Neuronal stem cell (in vitro differentiated cells): ENCODE measurements around the gene AGAP1.

Experiments used
- DNase-seq: peaks from one replicate; pipeline ENCODE4 v3.0.0-alpha.2; 2013; ENCODE audit warnings: low spot score
- H2AFZ ChIP-seq: one replicate; pipeline ENCODE4 v1.6.1; 2013; ENCODE audit warnings: mild to moderate bottlenecking, low read length, inconsistent platforms
- H2AK5ac ChIP-seq: 2 replicates; pipeline ENCODE4 v1.6.1; 2013; ENCODE audit warnings: low read depth, mild to moderate bottlenecking, inconsistent platforms, low read length, moderate library complexity, mixed read lengths
- H2BK120ac ChIP-seq: 2 replicates; pipeline ENCODE4 v1.6.1; 2013; ENCODE audit warnings: low read depth, mild to moderate bottlenecking, inconsistent platforms, low read length, moderate library complexity, mixed read lengths
- H2BK12ac ChIP-seq: one replicate; pipeline ENCODE4 v1.6.1; 2013; ENCODE audit warnings: low read length, inconsistent platforms
- H2BK15ac ChIP-seq: 2 replicates; pipeline ENCODE4 v1.6.1; 2013; ENCODE audit warnings: mild to moderate bottlenecking, low read length, inconsistent platforms, mixed read lengths
- H2BK5ac ChIP-seq: one replicate; pipeline ENCODE4 v1.6.1; 2013; ENCODE audit warnings: inconsistent platforms, mild to moderate bottlenecking, low read length, moderate library complexity
- H3K14ac ChIP-seq: one replicate; pipeline ENCODE4 v1.6.1; 2013; ENCODE audit warnings: low read length, inconsistent platforms
- H3K18ac ChIP-seq: 2 replicates; pipeline ENCODE4 v1.6.1; 2013; ENCODE audit warnings: low read length, inconsistent platforms
- H3K23ac ChIP-seq: 2 replicates; pipeline ENCODE4 v1.6.1; 2013; ENCODE audit warnings: low read depth, mild to moderate bottlenecking, mixed read lengths, low read length, inconsistent platforms; ENCODE audit not compliant: poor library complexity
- H3K27ac ChIP-seq: replicated peaks from 3 replicates; pipeline ENCODE4 v1.5.1; 2013; ENCODE audit warnings: low read length, inconsistent platforms
- H3K27me3 ChIP-seq, 3 experiments: 2 replicates each; pipeline ENCODE4 v1.6.1; 2013; ENCODE audit warnings: low read length in 3 of 3, mild to moderate bottlenecking in 2 of 3, inconsistent platforms in 1 of 3, low read depth in 1 of 3, mixed read lengths in 1 of 3, moderate library complexity in 1 of 3; ENCODE audit not compliant: control insufficient read depth in 3 of 3, insufficient read depth in 3 of 3
- H3K36me3 ChIP-seq, 2 donors: replicated peaks in 1 of 2; 2 replicates each; pipeline ENCODE4 v1.6.1; 2013; ENCODE audit warnings: low read length in 2 of 2; ENCODE audit not compliant: control insufficient read depth in 2 of 2, insufficient read depth in 2 of 2
- H3K4ac ChIP-seq: 2 replicates; pipeline ENCODE4 v1.6.1; 2013; ENCODE audit warnings: inconsistent platforms, mild to moderate bottlenecking, low read length, moderate library complexity
- H3K4me1 ChIP-seq, 2 donors: 1 replicate in 1 of 2; 2 replicates in 1 of 2; pipeline ENCODE4 v1.6.1; 2013; ENCODE audit warnings: low read length in 2 of 2, low read depth in 1 of 2; ENCODE audit not compliant: control insufficient read depth in 2 of 2, insufficient read depth in 1 of 2
- H3K4me2 ChIP-seq: one replicate; pipeline ENCODE4 v1.6.1; 2013; ENCODE audit warnings: mild to moderate bottlenecking, low read length, inconsistent platforms; ENCODE audit not compliant: insufficient read depth, poor library complexity, severe bottlenecking
- H3K4me3 ChIP-seq, 2 donors: 2 replicates each; pipeline ENCODE4 v1.5.1; 2013; ENCODE audit warnings: low read length in 2 of 2, mild to moderate bottlenecking in 2 of 2, inconsistent platforms in 1 of 2, moderate library complexity in 1 of 2
- H3K79me1 ChIP-seq: one replicate; pipeline ENCODE4 v1.6.1; 2013; ENCODE audit warnings: low read depth, mild to moderate bottlenecking, inconsistent platforms, low read length, moderate library complexity
- H3K9ac ChIP-seq: one replicate; pipeline ENCODE4 v1.6.1; 2013; ENCODE audit warnings: mild to moderate bottlenecking, low read depth, low read length, inconsistent platforms; ENCODE audit not compliant: poor library complexity
- H3K9me3 ChIP-seq, 2 donors: replicated peaks in 1 of 2; 2 replicates each; pipeline versions ENCODE3 to v1.6.1; 2013; ENCODE audit warnings: low read length in 2 of 2, mild to moderate bottlenecking in 2 of 2, inconsistent platforms in 1 of 2, low read depth in 1 of 2, mixed read lengths in 1 of 2, moderate library complexity in 1 of 2; ENCODE audit not compliant: control insufficient read depth in 2 of 2, insufficient read depth in 1 of 2
- H4K8ac ChIP-seq: one replicate; pipeline ENCODE4 v1.6.1; 2013; ENCODE audit warnings: low read depth, mild to moderate bottlenecking, inconsistent platforms, low read length, moderate library complexity
- H4K91ac ChIP-seq: one replicate; pipeline ENCODE4 v1.6.1; 2013; ENCODE audit warnings: low read length, low read depth, mild to moderate bottlenecking, inconsistent platforms; ENCODE audit not compliant: poor library complexity
- WGBS, 2 donors: extraction: QIAGEN DNeasy Blood & Tissue Kit; methylation state at CpG; one replicate each; pipeline ENCODE4 v1.1.7; 2013; ENCODE audit warnings: missing lambda C conversion rate in 2 of 2, mixed read lengths in 1 of 2; ENCODE audit not compliant: insufficient read length in 2 of 2, insufficient replicate concordance in 1 of 2; ENCODE audit errors: extremely low coverage in 2 of 2; 5-methylcytosine and 5-hydroxymethylcytosine counted together

Gene AGAP1

GRCh38 chr2:235579128-235579527 is 85.3 kb downstream of the AGAP1 start:
- H3K4ac ChIP-seq: no peak overlapping the region
- WGBS, 2 donors: no CpG with 5 or more reads among the region's 9 CpGs
- no peak overlapping the region for H2BK120ac ChIP-seq
- H3K36me3 ChIP-seq: no peaks in the 10 kb centered on the region
- no peak overlapping the region for H3K18ac ChIP-seq
- H3K9ac ChIP-seq: no peak overlapping the region
- H3K4me1 ChIP-seq: peaks cover 23 to 26% of the 10 kb centered on the region in 2 donors
- H2BK12ac ChIP-seq: no peak overlapping the region
- no peak overlapping the region for H2BK15ac ChIP-seq
- H2AFZ ChIP-seq: no peak overlapping the region
- H3K4me2 ChIP-seq: no peak overlapping the region
- H3K27me3 ChIP-seq: no peaks in the 10 kb centered on the region
- H3K79me1 ChIP-seq: peaks cover 8% of the 10 kb centered on the region
- no peak overlapping the region for H4K91ac ChIP-seq
- no peak overlapping the region for H3K23ac ChIP-seq
- no peak overlapping the region for H4K8ac ChIP-seq
- H3K4me3 ChIP-seq: no peak overlapping the region
- DNase-seq: no peak
- H3K9me3 ChIP-seq: peaks cover 0 to 2% of the 10 kb centered on the region in 2 donors
- H3K14ac ChIP-seq: no peak overlapping the region
- H2AK5ac ChIP-seq: no peak overlapping the region
- H3K27ac ChIP-seq: no peak overlapping the region
- H2BK5ac ChIP-seq: no peak overlapping the region

DNA sequence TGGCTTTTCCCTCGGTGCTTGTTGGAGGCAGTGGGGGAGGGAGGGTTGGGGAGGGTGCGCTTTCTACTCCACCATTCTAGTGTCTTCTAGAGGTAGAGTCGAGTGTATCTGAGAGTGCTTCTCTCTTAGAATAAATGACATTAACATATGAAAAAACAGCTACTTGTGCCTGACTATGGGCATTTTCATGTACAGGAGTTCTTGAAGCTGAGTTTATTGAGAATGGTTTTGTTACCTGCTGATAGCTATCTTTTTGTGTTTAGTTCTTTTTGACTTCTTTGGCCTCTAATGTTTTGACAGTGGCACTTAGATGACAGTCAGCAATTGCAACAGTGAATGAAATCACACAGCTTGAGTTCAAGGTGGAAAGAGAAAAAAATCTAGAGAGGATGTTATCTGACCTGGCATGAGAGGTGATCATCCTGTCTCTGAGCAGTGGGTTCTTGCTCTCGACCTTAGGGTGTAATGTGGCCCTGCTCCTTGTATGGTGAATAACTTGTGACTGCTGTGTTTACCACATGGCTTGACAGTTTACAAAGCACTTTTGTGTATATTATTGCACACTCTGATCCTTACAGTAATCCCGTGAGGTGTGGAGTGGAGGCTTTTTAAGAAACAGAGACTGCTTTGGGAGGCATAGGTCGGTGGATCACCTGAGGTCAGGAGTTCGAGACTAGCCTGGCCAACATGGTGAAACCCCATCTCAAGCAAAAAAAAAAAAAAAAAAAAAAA is 86.7 kb downstream of the AGAP1 start:
- Histone ChIP-seq H3K9ac (no peak overlapping the region), H3K4me2 (no peak overlapping the region), H3K14ac (no peak overlapping the region), H3K4me1 (peaks cover 24 to 25% of the 10 kb centered on the region in 2 donors), H2BK12ac (no peak overlapping the region), H2BK5ac (no peak overlapping the region), H4K91ac (no peak overlapping the region), H3K23ac (no peak overlapping the region), H3K79me1 (peaks cover 8% of the 10 kb centered on the region), H3K4ac (no peak overlapping the region), H3K9me3 (peaks cover 0 to 2% of the 10 kb centered on the region in 2 donors), H3K18ac (no peak overlapping the region), H2AFZ (no peak overlapping the region), H2AK5ac (no peak overlapping the region), H4K8ac (no peak overlapping the region), H3K27ac (no peak overlapping the region), H3K4me3 (no peak overlapping the region), H2BK15ac (no peak overlapping the region), H3K27me3 (no peaks in the 10 kb centered on the region), H2BK120ac (no peak overlapping the region), H3K36me3 (no peaks in the 10 kb centered on the region)
- DNase-seq: no peak
- no CpG with 5 or more reads among the region's 7 CpGs for WGBS, 2 donors

GRCh38 chr2:235582081-235582686 is 88.3 kb downstream of the AGAP1 start:
- Histone ChIP-seq H2AFZ (no peak overlapping the region), H3K27me3 (no peaks in the 10 kb centered on the region), H3K79me1 (peaks cover 10% of the 10 kb centered on the region), H4K91ac (no peak overlapping the region), H2AK5ac (no peak overlapping the region), H3K23ac (no peak overlapping the region), H4K8ac (no peak overlapping the region), H2BK5ac (no peak overlapping the region), H3K4me3 (no peak overlapping the region), H2BK12ac (no peak overlapping the region), H3K27ac (no peak overlapping the region), H3K4me2 (no peak overlapping the region), H3K4me1 (peaks cover 15 to 17% of the 10 kb centered on the region in 2 donors), H3K14ac (no peak overlapping the region), H3K9me3 (peaks cover 0 to 2% of the 10 kb centered on the region in 2 donors), H3K9ac (no peak overlapping the region), H2BK120ac (no peak overlapping the region), H3K4ac (no peak overlapping the region), H2BK15ac (no peak overlapping the region), H3K18ac (no peak overlapping the region), H3K36me3 (no peaks in the 10 kb centered on the region)
- WGBS, 2 donors: no CpG with 5 or more reads among the region's 9 CpGs
- no peak for DNase-seq

DNA sequence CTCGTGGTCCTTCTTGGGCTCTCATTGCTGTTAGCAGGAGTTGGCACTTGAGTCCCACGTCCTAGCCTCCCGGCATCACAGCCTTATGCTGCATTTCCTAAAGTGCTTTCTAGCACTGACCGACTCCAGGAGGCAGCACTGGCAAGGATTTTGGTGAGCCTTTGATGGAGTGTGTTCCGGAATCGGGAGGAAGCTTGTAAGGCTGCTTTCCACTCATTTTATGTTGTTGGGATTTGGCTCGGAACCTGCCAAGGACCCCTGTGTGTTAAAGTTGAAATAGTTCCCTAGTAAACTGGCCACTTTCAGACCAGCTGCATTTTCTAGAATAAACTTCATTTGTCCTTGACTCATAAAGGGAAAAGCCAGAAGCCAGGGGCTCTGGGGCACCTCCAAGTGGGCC is 88.9 kb downstream of the AGAP1 start:
- no peak overlapping the region for H3K4me2 ChIP-seq
- no CpG with 5 or more reads among the region's 7 CpGs for WGBS, 2 donors
- no peak overlapping the region for H3K23ac ChIP-seq
- H2AK5ac ChIP-seq: no peak overlapping the region
- H3K18ac ChIP-seq: no peak overlapping the region
- H4K91ac ChIP-seq: no peak overlapping the region
- H2AFZ ChIP-seq: no peak overlapping the region
- no peak overlapping the region for H3K14ac ChIP-seq
- H3K9ac ChIP-seq: no peak overlapping the region
- peaks cover 0 to 2% of the 10 kb centered on the region in 2 donors for H3K9me3 ChIP-seq
- no peak overlapping the region for H3K27ac ChIP-seq
- no peak for DNase-seq
- H4K8ac ChIP-seq: no peak overlapping the region
- H3K27me3 ChIP-seq: no peaks in the 10 kb centered on the region
- H2BK12ac ChIP-seq: no peak overlapping the region
- H2BK5ac ChIP-seq: no peak overlapping the region
- H2BK15ac ChIP-seq: no peak overlapping the region
- H3K4me3 ChIP-seq: no peak overlapping the region
- no peak overlapping the region for H3K4ac ChIP-seq
- peaks cover 10% of the 10 kb centered on the region for H3K79me1 ChIP-seq
- peaks cover 11 to 15% of the 10 kb centered on the region in 2 donors for H3K4me1 ChIP-seq
- H3K36me3 ChIP-seq: no peaks in the 10 kb centered on the region
- H2BK120ac ChIP-seq: no peak overlapping the region
